ENCODE results near the gene GALNT17.
"Not testable (repeated sequence)": the region's sequence is repeated elsewhere in the genome, so short reads cannot be mapped to it uniquely, and the experiment has no call there.

The GALNT17 gene

DNA sequence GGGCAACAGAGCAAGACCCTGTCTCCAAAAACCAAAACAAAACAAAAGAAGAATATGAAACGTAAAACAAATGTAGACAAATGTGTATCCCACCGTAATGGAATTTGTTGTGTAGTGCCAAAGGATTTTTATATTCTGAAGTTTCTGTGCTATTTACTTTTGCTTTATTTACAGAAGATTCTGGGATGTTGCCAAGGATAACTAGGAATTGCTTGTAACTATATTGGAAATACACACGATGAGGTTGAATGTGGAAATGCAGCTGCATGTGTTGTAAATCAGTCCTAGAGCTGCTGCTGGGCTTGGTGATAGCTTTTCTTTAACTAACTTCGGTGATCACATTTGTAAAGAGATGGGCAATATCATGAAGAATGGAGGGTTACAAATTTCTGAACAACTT lies 39.5 kb downstream of the GALNT17 start:
- DNase-seq = no peak

DNA sequence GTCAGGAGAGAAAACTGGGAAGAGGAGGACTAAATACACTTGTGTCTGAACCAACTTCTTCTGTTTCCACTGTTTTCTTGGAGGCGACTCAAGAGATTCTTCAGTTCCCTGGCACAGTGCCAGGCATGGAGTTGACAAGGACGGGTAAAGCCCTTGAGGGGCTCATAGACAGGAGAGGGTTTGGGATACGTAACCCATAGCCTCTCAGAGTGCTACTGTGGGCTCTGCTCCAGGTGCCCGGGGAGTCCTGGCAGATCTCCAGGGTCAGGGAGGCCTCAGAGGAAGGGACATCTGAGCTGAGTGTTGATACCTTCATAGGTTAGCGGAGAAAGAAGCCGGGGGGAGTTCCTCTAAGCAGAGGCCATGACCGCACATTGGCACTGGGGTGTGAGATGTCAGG lies 42.0 kb downstream of the GALNT17 start:
- no peak for DNase-seq

DNA sequence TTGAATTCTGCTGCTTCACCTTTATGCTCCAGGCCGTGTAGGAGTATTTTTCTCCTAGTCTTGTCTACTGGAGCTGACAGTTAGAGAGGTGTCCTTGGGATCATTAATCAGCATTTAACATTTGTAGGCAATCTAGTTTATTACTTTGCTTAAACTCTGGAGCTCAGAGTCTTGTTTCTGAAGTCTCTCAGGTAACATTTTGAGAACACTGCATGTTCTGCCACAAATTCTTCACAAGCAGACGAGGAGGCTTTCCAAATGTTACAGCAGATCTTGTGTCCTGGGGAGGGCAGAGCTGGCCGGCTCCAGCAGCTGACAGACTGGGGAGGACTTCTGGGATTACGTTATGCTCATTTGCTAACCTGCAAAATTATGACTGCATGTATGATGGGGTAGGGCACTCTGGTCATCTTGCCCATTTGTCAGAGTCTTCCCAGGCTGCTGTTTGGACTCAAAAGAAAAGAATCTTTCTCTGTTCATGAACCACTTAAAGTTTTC lies 50.5 kb downstream of the GALNT17 start:
- DNase-seq = no peak

DNA sequence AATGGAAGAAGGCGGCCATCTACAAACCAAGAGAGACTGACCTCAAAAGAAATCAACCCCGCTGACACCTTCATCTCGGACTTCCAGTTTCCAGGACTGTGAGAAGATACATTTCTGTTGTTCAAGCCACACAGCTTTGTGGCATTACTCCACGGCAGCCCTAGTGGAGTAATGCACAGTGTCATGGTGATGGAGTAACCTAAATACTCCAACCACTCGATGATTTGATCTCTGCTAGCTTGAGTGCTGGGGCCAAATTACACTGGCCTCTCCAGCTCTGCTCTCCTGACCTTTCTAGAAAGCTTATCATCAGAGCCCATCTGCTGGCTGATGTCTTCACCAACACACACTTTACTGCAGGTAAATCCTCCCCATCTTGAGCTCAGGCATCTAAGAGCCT lies 52.2 kb downstream of the GALNT17 start:
- DNase-seq = no peak

DNA sequence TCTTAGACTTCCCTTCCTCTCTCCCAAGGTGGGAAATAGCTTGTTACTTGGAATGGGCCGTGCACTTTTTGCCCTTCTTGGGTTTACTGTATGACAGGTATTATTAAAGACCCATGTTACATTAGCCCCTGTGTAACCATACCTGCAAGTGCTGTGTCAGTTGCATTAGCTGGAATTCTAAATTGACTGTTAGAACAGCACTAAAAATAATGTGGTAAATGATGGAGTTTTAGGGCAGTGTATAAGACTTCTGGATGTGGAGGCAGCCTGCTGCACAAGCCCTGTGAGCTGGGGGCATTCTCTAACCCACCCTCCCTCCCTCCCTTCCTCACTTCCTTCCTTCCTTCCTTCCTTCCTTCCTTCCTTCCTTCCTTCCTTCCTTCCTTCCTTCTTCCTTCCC lies 52.7 kb downstream of the GALNT17 start:
- DNase-seq = no peak

DNA sequence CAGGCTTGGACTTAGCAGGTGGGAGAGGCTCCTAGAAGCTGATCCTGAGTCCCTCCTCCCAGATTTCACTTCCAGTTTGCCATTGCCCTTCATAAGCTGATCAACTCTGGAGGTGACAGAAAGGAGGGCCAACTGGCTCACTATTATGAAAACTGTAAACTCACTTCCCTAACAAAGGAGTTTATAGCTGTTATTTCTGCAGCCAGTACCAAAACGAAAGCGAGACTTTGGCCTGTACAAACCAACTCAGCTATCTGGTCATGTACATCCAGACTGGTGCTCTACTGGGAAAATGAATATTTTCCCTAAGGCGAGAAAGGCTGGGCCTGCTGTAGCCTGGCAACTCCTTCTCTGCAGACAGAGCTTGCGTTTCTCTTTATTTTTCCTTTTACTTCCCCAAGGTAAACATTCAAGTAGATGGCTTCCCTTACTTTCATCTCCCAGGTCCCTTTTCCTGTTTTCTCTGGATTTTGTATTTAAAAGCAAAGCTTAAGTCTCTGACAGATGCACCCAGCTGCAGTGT lies 54.7 kb downstream of the GALNT17 start:
- DNase-seq = no peak

DNA sequence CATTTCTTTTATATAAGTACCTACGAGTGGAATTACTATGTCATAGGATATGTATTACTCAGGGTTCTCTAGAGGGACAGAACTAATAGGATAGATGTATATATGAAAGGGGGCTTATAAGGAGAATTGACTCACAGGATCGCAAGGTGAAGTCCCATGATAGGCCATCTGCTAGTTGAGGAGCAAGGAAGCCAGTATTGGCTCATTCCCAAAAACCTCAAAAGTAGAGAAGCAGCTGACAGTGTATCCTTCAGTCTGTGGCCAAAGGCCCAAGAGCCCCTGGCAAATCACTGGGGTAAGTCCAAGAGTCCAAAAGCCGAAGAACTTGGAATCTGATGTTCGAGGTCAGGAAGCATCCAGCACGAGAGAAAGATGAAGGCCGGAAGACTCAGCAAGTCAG lies 59.8 kb downstream of the GALNT17 start:
- no peak for DNase-seq

DNA sequence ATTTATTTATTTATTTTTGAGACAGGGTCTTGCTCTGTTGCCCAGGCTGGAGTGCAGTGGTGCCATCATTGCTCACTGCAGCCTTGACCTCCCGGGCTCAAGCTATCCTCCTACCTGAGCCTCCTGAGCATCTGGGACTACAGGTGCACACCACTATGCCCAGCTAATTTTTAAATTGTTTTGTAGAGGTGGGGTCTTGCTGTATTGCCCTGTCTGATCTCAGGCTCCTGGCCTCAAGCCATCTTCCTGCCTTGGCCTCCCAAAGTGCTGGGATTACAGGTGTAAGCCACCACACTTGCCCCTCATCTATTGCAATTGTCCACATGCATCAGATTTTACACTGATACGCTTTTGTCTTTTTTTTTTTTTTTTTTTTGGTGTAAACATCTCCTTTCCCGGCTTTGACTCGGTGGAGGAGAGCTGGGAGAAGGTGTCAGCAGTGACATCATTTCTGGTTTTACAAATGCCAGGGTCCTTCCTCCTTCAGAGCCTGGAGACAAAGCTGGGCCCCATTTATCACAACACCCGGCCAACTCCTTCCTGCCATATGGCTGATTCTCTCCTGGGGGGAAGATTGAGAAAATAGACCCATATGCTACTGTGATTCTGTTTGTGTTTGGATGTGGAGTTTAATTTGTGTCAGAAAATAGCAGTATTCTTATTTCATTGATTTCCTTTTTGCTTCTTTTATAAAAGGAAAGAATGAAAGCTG lies 61.3 kb downstream of the GALNT17 start:
- no peak for DNase-seq

DNA sequence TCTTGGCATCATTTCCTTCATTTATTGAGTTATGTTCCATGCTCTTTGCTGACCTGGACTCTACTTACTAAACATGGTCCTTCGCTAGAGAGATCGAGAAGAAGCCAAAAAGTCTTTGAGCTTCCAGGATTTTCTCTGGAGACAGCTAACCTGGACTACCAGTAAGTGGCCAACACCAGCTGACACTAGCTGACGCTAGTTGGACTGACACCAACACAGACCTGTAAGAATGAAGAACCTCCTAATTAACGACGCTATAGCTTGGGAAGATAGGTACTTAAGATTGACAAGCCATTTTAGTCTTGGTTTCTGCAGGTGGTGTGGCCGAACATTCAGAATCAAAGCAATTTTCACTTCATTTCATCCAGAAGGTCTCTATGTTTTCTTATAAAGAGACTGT lies 66.4 kb downstream of the GALNT17 start:
- no peak for DNase-seq

DNA sequence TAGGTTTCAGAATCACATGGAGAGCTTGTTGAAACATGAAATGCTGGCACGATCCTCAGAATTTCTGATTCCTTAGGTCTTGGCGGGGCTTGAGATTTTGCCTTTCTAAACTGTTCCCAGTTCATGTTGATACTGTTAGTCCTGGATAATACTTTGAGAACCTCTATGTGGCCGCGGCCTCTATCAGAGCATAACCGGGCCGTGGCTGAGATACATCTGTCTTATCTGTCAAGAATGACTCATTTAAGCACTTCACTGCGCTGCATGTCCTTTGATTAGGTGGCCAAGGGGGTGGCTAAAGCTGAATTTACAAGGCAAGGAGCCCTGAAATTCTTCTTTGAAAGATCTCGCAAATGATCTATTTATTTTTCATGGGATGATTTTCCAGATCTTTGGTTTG lies 66.9 kb downstream of the GALNT17 start:
- DNase-seq = no peak

DNA sequence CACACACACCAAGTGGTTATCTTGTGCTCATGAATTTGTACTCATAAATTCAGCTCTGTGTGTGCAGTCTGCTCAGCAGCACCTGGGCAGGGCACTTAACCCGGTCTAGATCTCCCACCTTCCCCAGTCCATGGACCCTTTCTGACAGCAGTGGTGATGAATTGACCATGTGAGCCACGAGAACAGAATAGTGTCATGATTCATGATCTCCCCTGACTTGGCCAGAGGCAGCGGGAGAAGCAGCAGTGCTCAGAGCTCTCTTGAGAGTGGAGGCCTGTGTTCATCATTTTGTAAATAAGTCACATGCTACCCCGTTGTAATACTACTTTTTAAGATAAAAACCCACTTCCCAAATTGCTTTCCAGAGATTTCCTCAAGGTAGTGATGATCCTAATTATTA lies 74.2 kb downstream of the GALNT17 start:
- no peak for DNase-seq

DNA sequence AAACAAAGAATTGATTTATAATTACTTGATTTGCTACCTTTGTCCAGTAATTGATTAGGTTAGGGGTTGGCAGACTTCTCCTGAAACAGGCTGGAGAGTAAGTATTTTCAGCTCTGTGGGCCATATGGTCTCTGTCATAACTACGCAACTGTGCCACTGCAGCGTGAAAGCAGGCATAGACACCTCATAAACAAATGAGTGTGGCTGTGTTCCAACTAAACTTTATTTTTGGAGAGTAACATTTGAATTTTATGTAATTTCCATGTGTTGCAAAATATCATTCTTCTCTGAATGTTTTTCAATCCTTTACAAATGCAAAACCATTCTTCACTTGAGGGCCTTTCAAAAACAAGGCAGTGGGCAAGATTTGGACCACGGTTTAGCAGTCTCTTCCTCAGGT lies 76.9 kb downstream of the GALNT17 start:
- DNase-seq = no peak

DNA sequence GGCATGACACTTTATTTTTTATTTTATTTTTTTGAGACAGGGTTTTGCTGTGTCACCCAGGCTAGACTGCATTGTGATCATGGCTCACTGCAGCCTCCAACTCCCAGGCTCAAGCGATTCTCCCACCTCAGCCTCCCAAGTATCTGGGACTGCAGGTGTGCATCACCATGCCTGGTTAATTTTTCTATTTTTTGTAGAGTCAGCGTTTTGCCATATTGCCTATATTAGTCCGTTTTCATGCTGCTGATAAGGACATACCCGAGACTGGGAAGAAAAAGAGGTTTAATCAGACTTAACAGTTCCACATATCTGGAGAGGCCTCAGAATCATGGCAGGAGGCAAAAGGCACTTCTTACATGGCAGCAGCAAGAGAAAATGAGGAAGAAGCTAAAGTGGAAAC lies 77.5 kb downstream of the GALNT17 start:
- not testable (repeated sequence) for DNase-seq

DNA sequence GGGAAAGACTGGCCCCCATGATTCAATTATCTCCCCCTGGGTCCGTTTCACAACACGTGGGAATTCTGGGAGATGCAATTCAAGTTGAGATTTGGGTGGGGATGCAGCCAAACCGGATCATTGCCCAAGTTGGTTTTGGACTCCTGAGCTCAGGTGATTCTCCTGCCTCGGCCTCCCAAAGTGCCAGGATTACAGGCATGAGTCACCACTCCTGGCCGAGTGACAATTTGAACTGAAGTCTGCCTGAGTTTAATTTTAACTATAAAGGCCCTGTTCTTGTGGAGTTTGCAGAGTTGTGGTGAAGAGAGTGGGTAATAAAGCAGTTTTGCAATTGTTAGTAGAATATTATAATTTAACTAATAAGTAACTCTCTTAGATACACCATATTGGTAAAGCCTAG lies 78.3 kb downstream of the GALNT17 start:
- DNase-seq = no peak

DNA sequence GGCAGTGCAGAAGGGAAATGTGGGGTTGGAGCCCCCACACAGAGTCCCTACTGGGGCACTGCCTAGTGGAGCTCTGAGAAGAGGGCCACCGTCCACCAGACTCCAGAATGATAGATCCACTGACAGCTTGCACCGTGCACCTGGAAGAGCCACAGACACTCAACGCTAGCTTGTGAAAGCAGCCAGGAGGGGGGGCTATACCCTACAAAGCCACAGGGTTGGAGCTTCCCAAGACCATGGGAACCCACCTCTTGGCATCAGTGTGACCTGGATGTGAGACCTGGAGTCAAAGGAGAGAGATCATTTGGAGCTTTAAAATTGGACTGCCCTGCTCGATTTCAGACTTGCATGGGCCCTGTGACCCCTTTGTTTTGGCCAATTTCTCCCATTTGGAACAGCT lies 80.5 kb downstream of the GALNT17 start:
- not testable (repeated sequence) for DNase-seq

DNA sequence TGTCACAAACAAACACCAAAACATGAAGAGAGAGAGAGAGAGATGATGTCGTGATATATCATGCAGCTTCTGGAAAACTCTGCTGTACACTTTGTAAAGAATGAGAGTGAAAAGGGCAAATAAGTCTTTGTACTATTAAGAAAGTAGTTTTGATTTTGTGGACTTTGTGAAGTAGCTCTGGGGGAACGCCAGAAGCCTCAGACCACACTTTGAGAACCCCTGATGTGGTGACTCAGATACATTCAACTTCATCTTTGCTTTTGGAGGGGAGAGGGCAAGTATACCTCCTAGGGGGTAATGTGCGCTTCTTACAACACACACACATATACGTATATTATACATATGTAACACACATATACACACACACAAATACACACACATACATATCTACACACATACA lies 84.3 kb downstream of the GALNT17 start:
- DNase-seq = no peak

DNA sequence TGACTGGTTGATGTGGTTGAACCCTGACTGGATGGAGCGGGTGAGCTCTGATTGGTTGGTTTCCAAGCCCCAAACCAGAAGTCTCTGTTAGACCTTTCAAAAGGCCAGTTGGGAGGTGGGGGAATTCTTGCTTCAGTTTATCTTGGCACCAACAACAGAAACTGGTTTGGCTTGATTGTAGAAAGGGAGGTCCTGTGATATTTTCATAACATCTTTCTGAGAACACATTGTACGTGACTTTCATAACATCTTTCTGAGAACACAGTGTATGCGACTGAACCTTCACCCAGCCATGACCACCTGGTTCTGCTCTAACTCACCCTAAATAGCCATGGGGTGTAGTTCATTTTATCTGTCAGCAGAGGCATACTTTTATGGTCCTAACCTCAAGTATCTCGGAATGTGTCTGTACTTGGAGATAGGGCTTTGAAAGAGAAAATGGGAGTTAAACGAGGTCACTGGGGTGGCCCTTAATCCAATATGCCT lies 88.3 kb downstream of the GALNT17 start:
- no peak for DNase-seq

DNA sequence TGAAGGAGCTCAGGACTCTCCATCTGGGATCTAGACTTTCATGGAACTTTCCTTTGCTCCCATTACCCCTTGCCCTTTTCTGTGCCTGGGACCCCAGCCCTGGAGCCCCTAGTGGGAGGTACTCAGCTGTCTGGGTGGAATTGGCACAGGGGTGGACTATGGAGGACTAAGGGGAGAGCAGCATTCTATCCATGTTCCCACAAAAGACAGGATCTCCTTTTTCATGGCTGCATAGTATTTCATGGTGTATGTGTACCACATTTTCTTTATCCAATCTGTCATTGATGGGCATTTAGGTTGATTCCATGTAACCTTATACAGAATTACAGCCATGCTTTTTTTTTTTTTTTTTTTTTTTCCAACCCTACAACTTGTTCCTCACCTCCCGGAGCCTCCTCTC lies 89.1 kb downstream of the GALNT17 start:
- no peak for DNase-seq

DNA sequence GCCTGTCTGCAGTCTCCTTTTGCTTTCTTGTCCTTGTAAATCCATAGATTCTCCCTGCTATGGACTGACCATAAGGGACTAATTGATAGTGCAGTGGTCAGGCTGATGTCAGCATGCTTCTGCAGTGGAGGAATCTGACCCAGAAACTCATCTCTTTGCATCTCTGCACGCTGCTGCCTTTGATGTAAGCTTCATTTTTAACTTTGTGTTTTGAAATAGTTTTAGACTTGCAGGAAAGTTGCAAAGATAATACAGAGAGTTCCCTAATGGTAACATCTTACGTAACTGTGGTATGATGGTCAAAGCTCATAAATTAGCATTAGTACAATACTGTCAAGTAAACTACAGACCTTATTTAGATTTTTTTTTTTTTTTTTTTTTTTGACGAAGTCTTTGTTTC lies 89.6 kb downstream of the GALNT17 start:
- DNase-seq = no peak

DNA sequence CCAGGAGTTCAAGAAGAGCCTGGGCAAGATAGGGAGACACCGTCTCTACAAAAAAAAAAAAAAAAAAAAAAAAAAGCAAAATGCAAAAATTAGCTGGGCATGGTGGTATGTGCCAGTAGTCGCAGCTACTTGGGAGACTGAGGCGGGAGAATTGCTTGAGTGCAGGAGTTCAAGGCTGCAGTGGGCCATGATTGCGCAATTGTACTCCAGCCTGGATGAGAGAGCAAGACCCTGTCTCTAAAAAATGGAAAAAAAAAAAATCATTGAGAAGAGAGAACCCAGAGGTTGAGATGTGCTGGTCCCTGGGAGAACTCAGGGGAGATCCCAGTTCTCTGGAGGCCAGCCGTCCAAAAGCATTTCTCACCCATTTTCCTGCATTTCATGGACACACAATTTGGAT lies 95.2 kb downstream of the GALNT17 start:
- DNase-seq = no peak

DNA sequence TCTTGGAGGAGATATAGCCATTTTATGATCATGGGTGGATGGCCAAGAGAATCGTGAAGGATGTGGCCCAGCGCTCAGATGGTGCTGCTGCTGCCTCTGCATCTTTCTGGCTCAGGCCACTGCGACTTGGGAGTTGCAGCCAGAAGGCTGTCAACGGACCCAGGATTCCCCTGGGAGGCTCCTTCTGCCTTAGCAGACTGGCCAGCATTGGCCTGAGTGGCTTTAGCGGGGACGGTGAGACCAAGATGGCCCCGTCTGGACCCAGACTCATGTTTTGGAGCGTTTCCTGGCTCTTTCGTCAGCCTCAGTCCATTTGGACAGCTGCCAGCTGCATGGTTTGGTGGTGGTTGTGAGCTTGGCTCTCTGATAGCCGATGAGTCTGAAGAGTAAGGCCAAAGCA lies 97.2 kb downstream of the GALNT17 start:
- DNase-seq = no peak

DNA sequence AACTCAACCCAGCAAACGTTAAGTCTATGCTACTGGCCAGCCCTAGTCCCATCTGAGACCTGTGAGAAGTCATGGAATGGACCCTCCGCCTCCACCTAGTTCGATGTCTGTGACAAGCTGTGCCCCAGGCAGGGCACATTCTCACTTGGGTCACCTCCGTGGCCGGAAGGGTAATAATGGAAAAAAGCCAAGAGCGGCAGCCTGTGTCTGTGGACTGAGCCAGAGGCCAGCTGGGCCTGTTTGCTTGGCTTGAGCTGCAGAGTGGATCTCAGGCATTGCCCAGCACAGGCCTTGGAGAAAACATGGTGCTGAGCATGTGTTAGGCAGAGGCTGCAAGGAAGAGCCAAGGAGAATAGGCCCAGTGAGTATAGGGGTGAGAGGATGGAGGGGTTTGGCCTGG lies 97.8 kb downstream of the GALNT17 start:
- no peak for DNase-seq

DNA sequence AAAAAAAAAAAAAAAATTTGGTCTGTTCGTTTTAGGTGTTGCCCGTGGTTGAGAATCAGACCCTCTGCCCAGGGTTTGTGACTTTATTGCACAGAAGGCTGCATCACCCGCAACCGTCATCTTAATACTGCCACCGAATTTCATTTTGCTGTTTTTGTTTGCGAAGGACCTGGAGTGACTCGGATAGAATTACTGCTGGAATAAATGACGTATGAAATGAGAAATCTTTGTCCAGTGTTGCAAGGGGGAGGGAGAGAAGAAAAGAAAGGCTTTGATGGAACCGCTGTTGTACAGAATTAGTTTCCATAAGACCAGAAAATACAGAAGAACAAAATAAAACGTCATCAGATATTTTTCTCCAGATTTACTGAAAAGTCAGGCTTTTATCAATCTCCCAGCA lies 103.3 kb downstream of the GALNT17 start:
- no peak for DNase-seq

DNA sequence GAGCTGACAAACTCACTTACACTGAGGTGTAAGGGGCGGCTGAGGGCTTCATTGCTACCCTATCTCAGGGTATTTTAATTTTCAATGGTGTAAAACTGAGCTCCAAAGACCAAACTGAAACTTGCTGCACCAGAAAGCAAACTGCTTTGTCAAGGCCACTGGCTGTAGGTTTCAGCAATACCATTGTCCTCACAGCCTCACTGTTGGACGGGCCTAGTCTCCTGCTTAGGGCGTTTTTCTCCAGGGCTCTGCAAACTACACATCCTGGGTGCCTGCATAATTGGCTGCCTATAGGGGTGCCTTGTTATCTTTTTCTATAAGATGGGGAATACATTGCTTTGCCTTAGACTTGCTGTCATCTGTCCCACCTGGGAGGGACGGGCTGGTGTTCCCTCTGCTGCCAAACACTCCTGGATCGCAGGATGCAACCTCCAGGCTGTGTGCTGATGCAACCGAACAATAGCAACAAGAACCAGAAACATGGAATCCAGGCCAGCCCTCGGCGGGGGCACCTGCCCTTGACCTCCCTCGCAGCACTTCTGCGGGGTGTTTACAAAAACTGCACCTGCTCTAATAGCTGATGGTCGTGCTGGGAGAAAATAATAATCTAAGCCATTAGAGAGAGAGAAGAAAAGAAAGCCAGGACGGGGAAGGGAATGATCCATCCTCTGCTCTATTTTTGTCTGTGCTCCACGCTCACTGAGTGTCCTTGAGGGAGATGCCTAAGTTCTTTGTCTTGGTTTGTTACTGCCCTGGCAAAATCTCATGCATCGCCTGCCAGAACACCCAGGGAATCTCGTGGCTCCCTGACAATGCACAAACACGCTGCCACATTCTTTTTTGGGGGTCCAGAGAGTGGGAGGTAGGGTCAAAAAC lies 104.5 kb downstream of the GALNT17 start:
- no peak for DNase-seq

Data from NCI-H1436 treated with DMSO at 0.1 percent for 48 hours (cell line).